ENCODE data around the gene TUFT1.
"Not testable (repeated sequence)": the region's sequence is repeated elsewhere in the genome, so short reads cannot be mapped to it uniquely, and the experiment has no call there.

Gene TUFT1

DNA sequence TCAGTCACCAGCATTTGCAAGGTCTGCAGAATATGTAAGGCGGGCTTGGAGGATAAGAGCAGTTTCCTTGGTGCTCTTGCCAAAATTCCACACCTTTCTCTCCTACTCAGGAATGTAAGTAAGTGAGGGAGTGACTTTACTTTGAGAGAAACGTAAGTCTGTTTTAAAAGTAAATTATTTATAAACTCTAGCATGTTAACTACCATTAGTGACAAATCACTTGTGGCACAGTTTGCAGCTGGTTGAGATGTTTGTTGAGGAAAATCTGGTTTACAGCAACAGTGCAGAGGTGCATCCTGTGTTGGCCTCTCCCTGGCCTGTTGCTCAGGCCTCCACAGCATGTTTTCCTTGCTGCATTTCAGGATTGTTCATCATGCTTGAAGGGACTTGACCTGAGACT is 20.4 kb upstream of the TUFT1 start:
- DNase-seq (ENCODE audit: low read depth): no peak
- TF ChIP-seq POLR2A (IDR thresholded peaks at IDR 0.05; ENCODE audit: extremely low read depth, insufficient read length) (no peak), MYC (IDR thresholded peaks at IDR 0.05; ENCODE audit: low read depth, low read length) (no peak)
- TF ChIP-seq, protein P1, sequence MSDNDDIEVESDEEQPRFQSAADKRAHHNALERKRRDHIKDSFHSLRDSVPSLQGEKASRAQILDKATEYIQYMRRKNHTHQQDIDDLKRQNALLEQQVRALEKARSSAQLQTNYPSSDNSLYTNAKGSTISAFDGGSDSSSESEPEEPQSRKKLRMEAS (IDR thresholded peaks at IDR 0.05; ENCODE audit: low read depth, low read length): no peak
- TF ChIP-seq, protein P2, sequence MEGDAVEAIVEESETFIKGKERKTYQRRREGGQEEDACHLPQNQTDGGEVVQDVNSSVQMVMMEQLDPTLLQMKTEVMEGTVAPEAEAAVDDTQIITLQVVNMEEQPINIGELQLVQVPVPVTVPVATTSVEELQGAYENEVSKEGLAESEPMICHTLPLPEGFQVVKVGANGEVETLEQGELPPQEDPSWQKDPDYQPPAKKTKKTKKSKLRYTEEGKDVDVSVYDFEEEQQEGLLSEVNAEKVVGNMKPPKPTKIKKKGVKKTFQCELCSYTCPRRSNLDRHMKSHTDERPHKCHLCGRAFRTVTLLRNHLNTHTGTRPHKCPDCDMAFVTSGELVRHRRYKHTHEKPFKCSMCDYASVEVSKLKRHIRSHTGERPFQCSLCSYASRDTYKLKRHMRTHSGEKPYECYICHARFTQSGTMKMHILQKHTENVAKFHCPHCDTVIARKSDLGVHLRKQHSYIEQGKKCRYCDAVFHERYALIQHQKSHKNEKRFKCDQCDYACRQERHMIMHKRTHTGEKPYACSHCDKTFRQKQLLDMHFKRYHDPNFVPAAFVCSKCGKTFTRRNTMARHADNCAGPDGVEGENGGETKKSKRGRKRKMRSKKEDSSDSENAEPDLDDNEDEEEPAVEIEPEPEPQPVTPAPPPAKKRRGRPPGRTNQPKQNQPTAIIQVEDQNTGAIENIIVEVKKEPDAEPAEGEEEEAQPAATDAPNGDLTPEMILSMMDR (IDR thresholded peaks at IDR 0.05; ENCODE audit: low read depth, low read length): no peak
- H3K4me3 ChIP-seq (ENCODE audit: low read depth, low read length): no peak overlapping the region

DNA sequence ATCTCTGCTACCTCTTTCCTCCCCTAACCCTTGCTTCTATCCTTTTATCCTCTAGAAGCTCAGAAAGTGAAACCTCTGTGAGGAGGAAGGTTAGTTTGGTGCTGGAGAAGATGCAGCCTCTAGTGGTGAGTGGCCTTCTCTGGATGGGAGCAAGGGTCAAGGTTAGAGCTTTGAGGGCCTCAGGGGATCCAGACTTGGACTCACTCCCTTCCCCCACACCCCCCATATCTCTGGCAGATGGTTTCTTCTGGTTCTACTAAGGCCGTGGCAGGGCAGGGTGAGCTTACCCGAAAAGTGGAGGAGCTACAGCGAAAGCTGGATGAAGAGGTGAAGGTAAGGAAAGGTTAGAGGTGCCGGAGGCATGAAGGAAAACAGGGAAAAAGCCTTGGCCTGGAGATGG is 19.8 kb upstream of the TUFT1 start:
- H3K4me3 ChIP-seq (ENCODE audit: low read depth, low read length): no peak overlapping the region
- DNase-seq (ENCODE audit: low read depth): no peak
- TF ChIP-seq, protein P1 (IDR thresholded peaks at IDR 0.05; ENCODE audit: low read depth, low read length): no peak
- TF ChIP-seq MYC (IDR thresholded peaks at IDR 0.05; ENCODE audit: low read depth, low read length): no peak
- TF ChIP-seq, protein P2 (IDR thresholded peaks at IDR 0.05; ENCODE audit: low read depth, low read length): no peak
- no peak for TF ChIP-seq POLR2A (IDR thresholded peaks at IDR 0.05; ENCODE audit: extremely low read depth, insufficient read length)

DNA sequence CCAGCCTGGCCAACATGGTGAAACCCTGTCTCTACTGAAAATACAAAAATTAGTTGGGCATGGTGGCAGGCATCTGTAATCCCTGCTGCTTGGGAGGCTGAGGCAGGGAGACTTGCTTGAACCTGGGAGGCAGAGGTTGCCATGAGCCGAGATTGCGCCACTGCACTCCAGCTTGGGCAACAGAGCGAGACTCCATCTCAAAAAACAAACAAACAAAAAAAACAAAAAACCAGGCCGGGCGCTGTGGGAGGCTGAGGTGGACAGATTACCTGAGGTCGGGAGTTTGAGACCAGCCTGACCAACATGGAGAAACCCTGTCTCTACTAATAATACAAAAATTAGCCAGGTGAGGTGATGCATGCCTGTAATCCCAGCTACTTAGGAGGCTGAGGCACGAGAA is 17.7 kb upstream of the TUFT1 start:
- not testable (repeated sequence) for H3K4me3 ChIP-seq (ENCODE audit: low read depth, low read length); DNase-seq (ENCODE audit: low read depth)

DNA sequence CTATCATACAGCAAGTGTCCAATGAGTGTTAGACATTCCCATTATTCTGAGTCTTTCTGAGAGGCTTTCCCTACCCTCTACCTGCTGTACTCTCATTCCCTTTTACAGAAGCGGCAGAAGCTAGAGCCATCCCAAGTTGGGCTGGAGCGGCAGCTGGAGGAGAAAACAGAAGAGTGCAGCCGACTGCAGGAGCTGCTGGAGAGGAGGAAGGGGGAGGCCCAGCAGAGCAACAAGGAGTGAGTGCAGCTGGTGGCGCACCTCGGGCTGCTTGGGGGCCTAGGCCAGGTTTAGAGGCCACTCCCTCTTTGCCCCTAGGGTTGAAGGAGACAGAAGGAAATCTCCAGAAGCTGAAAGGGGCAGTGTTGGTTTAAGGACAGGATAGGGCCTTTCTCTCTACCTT is 16.8 kb upstream of the TUFT1 start:
- DNase-seq (ENCODE audit: low read depth): no peak
- TF ChIP-seq, protein P1 (IDR thresholded peaks at IDR 0.05; ENCODE audit: low read depth, low read length): no peak
- TF ChIP-seq MYC (IDR thresholded peaks at IDR 0.05; ENCODE audit: low read depth, low read length) (no peak), POLR2A (IDR thresholded peaks at IDR 0.05; ENCODE audit: extremely low read depth, insufficient read length) (no peak)
- TF ChIP-seq, protein P2 (IDR thresholded peaks at IDR 0.05; ENCODE audit: low read depth, low read length): no peak
- no peak overlapping the region for H3K4me3 ChIP-seq (ENCODE audit: low read depth, low read length)

DNA sequence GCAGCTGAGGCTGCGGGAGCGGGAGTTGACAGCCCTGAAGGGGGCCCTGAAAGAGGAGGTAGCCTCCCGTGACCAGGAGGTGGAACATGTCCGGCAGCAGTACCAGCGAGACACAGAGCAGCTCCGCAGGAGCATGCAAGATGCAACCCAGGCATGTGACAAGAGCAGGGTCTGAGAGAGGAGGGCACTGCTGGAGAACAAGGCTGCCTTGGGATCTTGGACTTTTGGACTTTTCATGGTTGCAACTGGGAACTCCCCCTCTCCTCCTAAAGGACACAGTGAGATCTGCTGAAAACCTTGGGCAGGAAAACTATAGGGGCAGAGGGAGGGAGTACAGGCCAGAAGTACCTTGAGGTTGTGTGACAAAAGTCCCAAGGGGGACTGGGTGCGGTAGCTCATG is 15.4 kb upstream of the TUFT1 start:
- TF ChIP-seq, protein P1 (IDR thresholded peaks at IDR 0.05; ENCODE audit: low read depth, low read length): no peak
- TF ChIP-seq POLR2A (IDR thresholded peaks at IDR 0.05; ENCODE audit: extremely low read depth, insufficient read length) (no peak), MYC (IDR thresholded peaks at IDR 0.05; ENCODE audit: low read depth, low read length) (no peak)
- TF ChIP-seq, protein P2 (IDR thresholded peaks at IDR 0.05; ENCODE audit: low read depth, low read length): no peak
- DNase-seq (ENCODE audit: low read depth): peak; percentile 59
- no peak overlapping the region for H3K4me3 ChIP-seq (ENCODE audit: low read depth, low read length)

DNA sequence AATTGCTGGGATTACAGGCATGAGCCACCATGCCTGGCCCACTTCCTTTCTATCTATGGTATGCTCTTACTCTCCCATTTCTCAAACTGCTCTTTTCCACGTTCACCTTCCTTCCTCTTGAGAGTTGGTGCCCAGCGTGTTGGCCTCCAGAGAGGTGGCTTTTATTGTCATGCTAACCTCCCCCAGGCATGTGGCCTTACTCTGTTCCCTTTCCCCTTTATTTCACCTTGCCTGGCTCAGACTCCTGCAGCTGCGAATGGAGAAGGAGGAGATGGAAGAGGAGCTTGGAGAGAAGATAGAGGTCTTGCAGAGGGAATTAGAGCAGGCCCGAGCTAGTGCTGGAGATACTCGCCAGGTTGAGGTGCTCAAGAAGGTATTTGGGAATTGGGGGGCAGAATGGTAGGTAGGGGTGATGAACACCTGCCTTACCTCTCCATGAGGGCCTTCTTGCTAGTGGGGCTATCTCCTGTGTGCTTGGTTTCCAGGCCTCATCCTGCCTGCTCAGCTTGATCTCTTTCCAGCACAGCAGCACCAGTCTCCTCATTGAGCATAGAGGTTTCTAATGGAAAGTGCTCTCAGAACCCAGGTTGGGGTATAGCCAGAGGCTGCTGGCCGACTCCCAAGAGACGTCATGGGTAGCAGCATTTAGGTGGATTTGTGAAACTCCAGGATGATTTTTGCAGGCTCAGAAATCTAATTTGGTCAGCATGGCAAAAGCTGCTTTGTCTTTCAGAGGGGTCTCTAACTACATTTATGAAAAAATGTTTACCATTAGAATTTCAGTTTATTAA is 13.2 kb upstream of the TUFT1 start:
- no peak overlapping the region for H3K4me3 ChIP-seq (ENCODE audit: low read depth, low read length)
- no peak for DNase-seq (ENCODE audit: low read depth)

More for the DNA sequence above, 13.2 kb upstream of the TUFT1 start:
- TF ChIP-seq, protein P2 (IDR thresholded peaks at IDR 0.05; ENCODE audit: low read depth, low read length): no peak
- TF ChIP-seq MYC (IDR thresholded peaks at IDR 0.05; ENCODE audit: low read depth, low read length): no peak
- TF ChIP-seq POLR2A (IDR thresholded peaks at IDR 0.05; ENCODE audit: extremely low read depth, insufficient read length): no peak
- TF ChIP-seq, protein P1 (IDR thresholded peaks at IDR 0.05; ENCODE audit: low read depth, low read length): no peak
